Measurements from ENCODE around the gene KLHL8. TPM values are rescaled to one million over a fixed set of nuclear protein-coding genes. Genes with fewer than 3 reads are reported as not detected.

Gene KLHL8
- total RNA-seq, 2 experiments from 2014 or later = 9.8 to 10.3 TPM

DNA sequence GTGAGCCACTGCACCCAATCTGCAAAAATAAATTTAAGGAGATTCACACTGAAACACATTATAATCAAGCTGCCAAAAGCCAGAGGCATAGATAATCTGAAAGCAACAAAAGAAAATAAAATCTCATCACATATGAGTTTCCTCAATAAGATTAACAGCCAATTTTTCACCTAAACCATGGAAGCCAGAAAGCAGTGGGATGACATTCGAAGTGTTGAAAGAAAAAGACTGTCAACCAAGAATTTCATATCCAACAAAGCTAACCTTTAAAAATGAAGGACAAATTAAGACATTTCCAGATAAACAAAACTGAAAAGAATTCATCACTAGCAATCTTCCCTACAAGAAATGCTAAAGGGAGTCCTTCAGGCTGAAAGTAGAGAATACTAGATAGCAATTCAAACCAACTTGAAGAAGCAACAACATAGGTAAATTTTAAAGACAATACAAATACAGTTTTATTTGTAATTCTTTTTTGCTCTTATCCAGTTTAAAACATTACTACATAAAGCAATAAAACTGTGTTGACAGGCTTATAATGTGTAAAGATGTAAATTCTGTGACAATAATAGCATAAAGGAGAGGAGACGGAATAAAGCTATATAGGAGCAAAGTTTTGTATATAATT, 23.1 kb upstream of the KLHL8 start:
- Mint-ChIP-seq H3K36me3 (ENCODE audit: low read depth) (peaks cover 5% of the 10 kb centered on the region), H3K27ac (no peak overlapping the region), H3K9me3 (ENCODE audit: low read depth) (peaks cover 18% of the 10 kb centered on the region), H3K4me1 (no peaks in the 10 kb centered on the region), H3K4me3 (no peak overlapping the region), H3K27me3 (peaks cover 3% of the 10 kb centered on the region)
- intact Hi-C loops (cut with DNase I, micrococcal nuclease) = no loop called here
- ChIA-PET CTCF (no interaction called here), POLR2A (no interaction called here)
- DNase-seq = no peak
- no peak for ATAC-seq

GRCh38 chr4:87241336-87241735, 20.9 kb upstream of the KLHL8 start:
- H3K27ac Mint-ChIP-seq = no peak overlapping the region
- ChIA-PET CTCF (interaction anchor here (0.7 to 2.0 kb wide), 3 partner anchors 90 to 99 kb away, joined by 3 to 5 read pairs (median 5); no protein-coding TSS in a partner anchor), POLR2A (no interaction called here)
- no peak for ATAC-seq
- no peaks in the 10 kb centered on the region for H3K4me1 Mint-ChIP-seq
- DNase-seq = no peak
- intact Hi-C loops (cut with DNase I, micrococcal nuclease) = no loop called here
- H3K36me3 Mint-ChIP-seq (ENCODE audit: low read depth) = peaks cover 5% of the 10 kb centered on the region
- H3K9me3 Mint-ChIP-seq (ENCODE audit: low read depth) = peaks cover 14% of the 10 kb centered on the region
- no peak overlapping the region for H3K4me3 Mint-ChIP-seq
- H3K27me3 Mint-ChIP-seq = peaks cover 3% of the 10 kb centered on the region

DNA sequence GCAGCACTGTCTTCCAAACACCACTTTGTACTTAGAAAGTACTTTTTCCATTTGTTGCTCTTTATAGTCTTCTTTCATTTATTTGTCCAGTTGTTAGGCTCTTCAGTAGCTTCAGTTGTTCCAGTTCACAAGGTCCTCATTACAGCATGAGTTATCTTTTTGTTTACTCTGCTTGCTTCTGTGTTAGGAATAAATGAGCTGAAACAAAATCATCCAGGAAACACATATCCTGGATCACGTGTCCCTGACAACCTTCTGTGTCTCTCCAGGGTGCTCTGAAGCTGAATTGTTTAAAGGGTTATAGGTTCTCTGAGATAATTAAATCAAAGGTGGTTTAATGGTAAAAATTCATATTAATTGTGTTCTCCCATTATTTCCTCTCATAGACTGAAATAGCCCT, 19.9 kb upstream of the KLHL8 start:
- CTCF ChIA-PET = interaction anchor here (0.7 to 2.0 kb wide), 4 partner anchors 30 to 318 kb away, joined by 3 to 5 read pairs (median 4); no protein-coding TSS in a partner anchor
- Mint-ChIP-seq H3K4me3 (no peak overlapping the region), H3K27me3 (peaks cover 3% of the 10 kb centered on the region), H3K27ac (no peak overlapping the region), H3K36me3 (ENCODE audit: low read depth) (peaks cover 5% of the 10 kb centered on the region), H3K9me3 (ENCODE audit: low read depth) (peaks cover 14% of the 10 kb centered on the region), H3K4me1 (peaks cover under 1% of the 10 kb centered on the region)
- intact Hi-C loops (cut with DNase I, micrococcal nuclease) = no loop called here
- POLR2A ChIA-PET = no interaction called here
- DNase-seq = no peak
- no peak for ATAC-seq

GRCh38 chr4:87239821-87240220, 19.4 kb upstream of the KLHL8 start:
- intact Hi-C loops (cut with DNase I, micrococcal nuclease) = loop anchor here (5.0 to 10.0 kb wide), 3 partner anchors 182 to 743 kb away; partner anchors contain the start of genes C4orf36 (in 1 of the 2) and NUDT9 (in 1 of the 2)
- Mint-ChIP-seq H3K27me3 (peaks cover 3% of the 10 kb centered on the region), H3K36me3 (ENCODE audit: low read depth) (peaks cover 5% of the 10 kb centered on the region), H3K9me3 (ENCODE audit: low read depth) (peaks cover 14% of the 10 kb centered on the region), H3K4me3 (no peak overlapping the region), H3K27ac (no peak overlapping the region), H3K4me1 (peaks cover 1% of the 10 kb centered on the region)
- CTCF ChIA-PET = interaction anchor here (0.7 to 2.0 kb wide), 4 partner anchors 30 to 317 kb away, joined by 3 to 5 read pairs (median 4); no protein-coding TSS in a partner anchor
- no peak for DNase-seq
- no peak for ATAC-seq
- POLR2A ChIA-PET = no interaction called here

GRCh38 chr4:87239194-87239593, 18.8 kb upstream of the KLHL8 start:
- Mint-ChIP-seq H3K36me3 (ENCODE audit: low read depth) (peaks cover 5% of the 10 kb centered on the region), H3K27ac (no peak overlapping the region), H3K4me3 (no peak overlapping the region), H3K9me3 (ENCODE audit: low read depth) (peaks cover 11% of the 10 kb centered on the region), H3K27me3 (peaks cover 3% of the 10 kb centered on the region), H3K4me1 (peaks cover 1% of the 10 kb centered on the region)
- intact Hi-C loops (cut with DNase I, micrococcal nuclease) = loop anchor here (5.0 to 10.0 kb wide), 3 partner anchors 183 to 742 kb away; partner anchors contain the start of genes C4orf36 (in 1 of the 2) and NUDT9 (in 1 of the 2)
- ATAC-seq = no peak
- CTCF ChIA-PET = interaction anchor here (1.0 to 3.0 kb wide), 2 partner anchors 18 to 88 kb away, joined by 3 to 18 read pairs; no protein-coding TSS in a partner anchor
- no peak for DNase-seq
- POLR2A ChIA-PET = no interaction called here

GRCh38 chr4:87236861-87237260, 16.4 kb upstream of the KLHL8 start:
- H3K27me3 Mint-ChIP-seq = no peaks in the 10 kb centered on the region
- CTCF ChIA-PET = interaction anchor here (0.6 to 3.8 kb wide), 6 partner anchors 9 to 512 kb away, joined by 3 to 20 read pairs (median 4); no protein-coding TSS in a partner anchor
- no peak for DNase-seq
- H3K4me1 Mint-ChIP-seq = peaks cover 1% of the 10 kb centered on the region
- intact Hi-C loops (cut with DNase I, micrococcal nuclease) = loop anchor here (1.0 to 10.0 kb wide), 5 partner anchors 185 to 740 kb away; partner anchors contain the start of genes C4orf36 (in 1 of the 2) and NUDT9 (in 1 of the 2)
- no peak for ATAC-seq
- POLR2A ChIA-PET = no interaction called here
- H3K9me3 Mint-ChIP-seq (ENCODE audit: low read depth) = peaks cover under 1% of the 10 kb centered on the region
- no peaks in the 10 kb centered on the region for H3K36me3 Mint-ChIP-seq (ENCODE audit: low read depth)
- no peak overlapping the region for H3K27ac Mint-ChIP-seq
- H3K4me3 Mint-ChIP-seq = no peak overlapping the region

GRCh38 chr4:87235020-87235671, 14.7 kb upstream of the KLHL8 start:
- ChIA-PET POLR2A (no interaction called here), CTCF (interaction anchor here (0.7 to 3.8 kb wide), 10 partner anchors 8 to 313 kb away, joined by 3 to 33 read pairs (median 4); partner anchors contain the start of gene KLHL8)
- DNase-seq (no peak), ATAC-seq (no peak)
- Mint-ChIP-seq H3K9me3 (ENCODE audit: low read depth) (no peaks in the 10 kb centered on the region), H3K27ac (no peak overlapping the region), H3K27me3 (no peaks in the 10 kb centered on the region), H3K4me3 (peak overlapping the region; percentile 69), H3K4me1 (peaks cover 1% of the 10 kb centered on the region), H3K36me3 (ENCODE audit: low read depth) (no peaks in the 10 kb centered on the region)
- intact Hi-C loops (cut with DNase I, micrococcal nuclease) = loop anchor here (1.0 to 10.0 kb wide), 7 partner anchors 14 to 738 kb away; partner anchors contain the start of genes KLHL8 (in 2 of the 2), C4orf36 (in 1 of the 2) and NUDT9 (in 1 of the 2)

DNA sequence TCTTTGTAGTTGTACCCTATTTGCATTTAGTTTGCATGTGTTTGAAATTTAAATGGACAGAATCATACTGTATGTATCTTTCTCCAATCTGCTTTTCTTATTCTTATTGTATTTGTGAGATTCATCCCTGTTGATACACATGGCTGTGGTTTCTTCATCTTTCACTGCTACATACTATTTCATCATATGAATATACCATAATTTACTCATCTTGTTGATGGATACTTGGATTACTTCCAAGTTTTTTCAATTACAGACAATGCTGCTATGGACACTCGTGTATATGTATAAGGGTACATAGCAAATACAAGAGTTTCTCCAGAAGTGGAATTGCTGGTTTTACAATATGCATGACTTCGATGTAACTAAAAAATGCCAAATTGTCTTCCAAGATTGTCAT, 11.8 kb upstream of the KLHL8 start:
- Mint-ChIP-seq H3K4me3 (no peak overlapping the region), H3K27me3 (no peaks in the 10 kb centered on the region), H3K9me3 (ENCODE audit: low read depth) (no peaks in the 10 kb centered on the region), H3K4me1 (peaks cover 1% of the 10 kb centered on the region), H3K36me3 (ENCODE audit: low read depth) (no peaks in the 10 kb centered on the region), H3K27ac (no peak overlapping the region)
- DNase-seq (no peak), ATAC-seq (no peak)
- CTCF ChIA-PET = no interaction called here
- POLR2A ChIA-PET = no interaction called here
- intact Hi-C loops (cut with DNase I, micrococcal nuclease) = loop anchor here in 1 of 2 experiments (10.0 kb wide), 1 partner anchor 337 kb away; the partner anchor contains the start of gene C4orf36

- H3K4me1 Mint-ChIP-seq = peaks cover 1% of the 10 kb centered on the region
- no peaks in the 10 kb centered on the region for H3K36me3 Mint-ChIP-seq (ENCODE audit: low read depth)
- ATAC-seq = no peak
- intact Hi-C loops (cut with DNase I, micrococcal nuclease) = loop anchor here in 1 of 2 experiments (10.0 kb wide), 1 partner anchor 336 kb away; the partner anchor contains the start of gene C4orf36
- H3K27me3 Mint-ChIP-seq = no peaks in the 10 kb centered on the region
- no peaks in the 10 kb centered on the region for H3K9me3 Mint-ChIP-seq (ENCODE audit: low read depth)
- H3K27ac Mint-ChIP-seq = no peak overlapping the region
- ChIA-PET CTCF (no interaction called here), POLR2A (no interaction called here)
- no peak overlapping the region for H3K4me3 Mint-ChIP-seq
- DNase-seq = no peak
Measured at GRCh38 chr4:87230806-87231205, 10.4 kb upstream of the KLHL8 start.

DNA sequence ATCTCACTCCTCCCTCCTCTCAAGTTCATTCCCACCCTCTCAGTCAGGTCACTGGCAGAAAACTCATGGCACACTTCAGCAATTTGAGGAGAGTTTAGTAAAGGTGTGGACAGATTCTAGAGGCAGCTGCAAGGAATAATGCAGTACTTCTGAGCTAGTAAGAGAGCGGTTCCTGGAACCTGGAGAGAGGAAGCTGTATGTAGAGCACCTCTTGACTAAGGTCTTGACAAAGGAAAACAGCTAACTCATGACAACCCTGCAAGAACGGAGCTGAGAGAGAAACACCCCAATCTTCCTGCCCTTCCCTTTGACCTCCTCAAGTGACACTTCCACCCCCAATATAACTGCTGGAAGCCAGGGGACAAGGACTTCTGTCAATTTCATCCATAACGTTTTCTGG, 9.6 kb upstream of the KLHL8 start:
- DNase-seq (no peak), ATAC-seq (no peak)
- no peak overlapping the region for H3K27ac Mint-ChIP-seq
- H3K27me3 Mint-ChIP-seq = no peaks in the 10 kb centered on the region
- no peaks in the 10 kb centered on the region for H3K4me1 Mint-ChIP-seq
- intact Hi-C loops (cut with DNase I, micrococcal nuclease) = loop anchor here in 1 of 2 experiments (10.0 kb wide), 1 partner anchor 335 kb away; the partner anchor contains the start of gene C4orf36
- POLR2A ChIA-PET = no interaction called here
- no peaks in the 10 kb centered on the region for H3K36me3 Mint-ChIP-seq (ENCODE audit: low read depth)
- no peak overlapping the region for H3K4me3 Mint-ChIP-seq
- CTCF ChIA-PET = interaction anchor here (1.8 kb wide), 1 partner anchor 80 kb away, joined by 4 read pairs; no protein-coding TSS in a partner anchor
- no peaks in the 10 kb centered on the region for H3K9me3 Mint-ChIP-seq (ENCODE audit: low read depth)

- intact Hi-C loops (cut with DNase I, micrococcal nuclease) = no loop called here
- H3K27me3 Mint-ChIP-seq = no peaks in the 10 kb centered on the region
- no peaks in the 10 kb centered on the region for H3K36me3 Mint-ChIP-seq (ENCODE audit: low read depth)
- no peak overlapping the region for H3K4me3 Mint-ChIP-seq
- H3K27ac Mint-ChIP-seq = no peak overlapping the region
- no peaks in the 10 kb centered on the region for H3K9me3 Mint-ChIP-seq (ENCODE audit: low read depth)
- POLR2A ChIA-PET = interaction anchor here (0.6 to 1.3 kb wide), 2 partner anchors 10 to 271 kb away, joined by 3 to 5 read pairs; no protein-coding TSS in a partner anchor
- CTCF ChIA-PET = interaction anchor here (0.7 to 1.8 kb wide), 3 partner anchors 8 to 78 kb away, joined by 3 to 6 read pairs (median 4); no protein-coding TSS in a partner anchor
- ATAC-seq = no peak
- no peak for DNase-seq
- no peaks in the 10 kb centered on the region for H3K4me1 Mint-ChIP-seq
Measured at GRCh38 chr4:87228262-87228860, 7.9 kb upstream of the KLHL8 start.

All from activated CD4-positive, alpha-beta T cell treated with anti-CD3 and anti-CD28 coated beads for 36 hours (primary cell).